Hepatocyte (in vitro differentiated cells): ENCODE results near the gene CRTAC1. TPM values are rescaled to one million over a fixed set of nuclear protein-coding genes. Genes with fewer than 3 reads are reported as not detected.

ENCODE experiments used
- DNase-seq: peaks from one replicate; pipeline ENCODE4 v3.0.0-alpha.2; 2016; ENCODE audit warnings: low spot score
- H2AFZ ChIP-seq: fragments of 200-600 bp; sonication (generic); 2 replicates; pipeline ENCODE4 v1.6.0; 2016; ENCODE audit warnings: antibody characterized with exemption, mild to moderate bottlenecking
- H3K27ac ChIP-seq: fragments of 200-600 bp; sonication (generic); 2 replicates; pipeline ENCODE4 v1.5.1; 2016; ENCODE audit warnings: mild to moderate bottlenecking
- H3K27me3 ChIP-seq: fragments of 200-600 bp; sonication (generic); 2 replicates; pipeline ENCODE4 v1.6.1; 2016
- H3K36me3 ChIP-seq: fragments of 200-600 bp; sonication (generic); replicated peaks from 2 replicates; pipeline ENCODE4 v1.5.1; 2016; ENCODE audit warnings: low read depth; ENCODE audit not compliant: insufficient read depth
- H3K4me1 ChIP-seq: fragments of 200-600 bp; sonication (generic); 2 replicates; pipeline ENCODE4 v1.5.1; 2016; ENCODE audit warnings: mild to moderate bottlenecking, moderate library complexity; ENCODE audit not compliant: insufficient read depth
- H3K4me2 ChIP-seq: fragments of 200-600 bp; sonication (generic); 2 replicates; pipeline ENCODE4 v1.6.0; 2016
- H3K4me3 ChIP-seq: fragments of 200-600 bp; sonication (generic); 2 replicates; pipeline ENCODE4 v1.5.1; 2016; ENCODE audit warnings: mild to moderate bottlenecking
- H3K79me2 ChIP-seq: fragments of 200-600 bp; sonication (generic); 2 replicates; pipeline ENCODE4 v1.6.0; 2017; ENCODE audit warnings: mild to moderate bottlenecking
- H3K9me2 ChIP-seq: fragments of 200-600 bp; sonication (generic); replicated peaks from 2 replicates; pipeline ENCODE4 v1.6.0; 2017; ENCODE audit warnings: mild to moderate bottlenecking; ENCODE audit not compliant: insufficient read depth
- H3K9me3 ChIP-seq: fragments of 200-600 bp; sonication (generic); 2 replicates; pipeline ENCODE4 v1.5.1; 2016; ENCODE audit warnings: low read depth, mild to moderate bottlenecking
- H4K20me1 ChIP-seq: fragments of 200-600 bp; sonication (generic); 2 replicates; pipeline ENCODE4 v1.6.0; 2016; ENCODE audit warnings: mild to moderate bottlenecking; ENCODE audit not compliant: insufficient read depth, poor library complexity, severe bottlenecking
- EZH2 ChIP-seq: fragments of 200-600 bp; sonication (generic); IDR thresholded peaks from 2 replicates; pipeline ENCODE4 v1.6.1; 2016; ENCODE audit warnings: antibody characterized with exemption, mild to moderate bottlenecking, borderline replicate concordance
- EZH2phosphoT487 ChIP-seq: fragments of 200-600 bp; sonication (generic); IDR thresholded peaks from one replicate; pipeline ENCODE4 v1.6.1; 2018; ENCODE audit warnings: antibody characterized with exemption, mild to moderate bottlenecking, low read depth, moderate library complexity; ENCODE audit not compliant: unreplicated experiment, severe bottlenecking
- WGBS: methylation state at CpG from one replicate; pipeline ENCODE4 v1.1.6; 2016; ENCODE audit warnings: low lambda C conversion rate; ENCODE audit errors: missing lambda C conversion rate; 5-methylcytosine and 5-hydroxymethylcytosine counted together
- polyA plus RNA-seq: library from polyadenylated mRNA; unstranded; fragments of >200 nt; fragmentation: Nextera tagmentation; extraction: Ambion mirVana; gene quantifications from 2 replicates; pipeline ENCODE4 v1.2.1, GENCODE V29; 2016
- total RNA-seq: library from RNA; depleted of rRNA; stranded (reverse); fragments of >200 nt; gene quantifications from 2 replicates; pipeline ENCODE4 v1.2.3, GENCODE V29; 2014
- TF ChIP-seq, protein P1 (sequence below): fragments of 200-600 bp; sonication (generic); IDR thresholded peaks from 2 replicates; pipeline ENCODE4 v1.5.1; 2016; ENCODE audit warnings: antibody characterized with exemption, mild to moderate bottlenecking; ENCODE audit not compliant: poor library complexity

The CRTAC1 gene
- total and polyA plus RNA-seq, 2 experiments from 2014 or later: 0.47 to 0.76 TPM

DNA sequence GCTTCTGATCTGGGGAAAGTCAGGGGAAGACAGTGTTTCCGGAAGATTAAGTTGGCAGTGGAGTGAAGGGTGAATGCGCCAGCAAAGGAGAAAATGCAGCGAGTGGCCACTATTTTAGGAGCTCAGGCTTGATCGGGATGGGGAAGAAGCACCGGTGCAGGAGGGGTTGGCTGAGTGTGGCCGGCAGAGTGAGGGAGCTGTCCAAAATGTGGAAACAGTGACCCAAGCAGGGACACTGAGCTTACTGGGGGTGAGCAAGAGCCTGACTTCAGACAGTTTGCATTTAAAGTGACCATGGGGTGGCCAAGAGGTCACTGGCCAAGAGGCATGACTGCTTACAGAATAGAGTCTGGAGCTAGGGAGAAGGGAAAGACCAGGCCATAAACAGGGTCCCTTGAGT lies 101.5 kb downstream of the CRTAC1 start:
- DNase-seq: no peak
- Histone ChIP-seq H3K4me2 (no peak overlapping the region), H3K79me2 (no peaks in the 10 kb centered on the region), H3K27ac (no peak overlapping the region), H3K9me3 (no peaks in the 10 kb centered on the region), H3K9me2 (no peaks in the 10 kb centered on the region), H3K4me3 (no peak overlapping the region), H3K4me1 (no peaks in the 10 kb centered on the region), H3K36me3 (no peaks in the 10 kb centered on the region), H4K20me1 (no peaks in the 10 kb centered on the region), H2AFZ (no peak overlapping the region), H3K27me3 (peaks cover 46% of the 10 kb centered on the region)
- WGBS: 72% methylated on average over 6 of the region's 6 CpGs
- TF ChIP-seq, protein P1, sequence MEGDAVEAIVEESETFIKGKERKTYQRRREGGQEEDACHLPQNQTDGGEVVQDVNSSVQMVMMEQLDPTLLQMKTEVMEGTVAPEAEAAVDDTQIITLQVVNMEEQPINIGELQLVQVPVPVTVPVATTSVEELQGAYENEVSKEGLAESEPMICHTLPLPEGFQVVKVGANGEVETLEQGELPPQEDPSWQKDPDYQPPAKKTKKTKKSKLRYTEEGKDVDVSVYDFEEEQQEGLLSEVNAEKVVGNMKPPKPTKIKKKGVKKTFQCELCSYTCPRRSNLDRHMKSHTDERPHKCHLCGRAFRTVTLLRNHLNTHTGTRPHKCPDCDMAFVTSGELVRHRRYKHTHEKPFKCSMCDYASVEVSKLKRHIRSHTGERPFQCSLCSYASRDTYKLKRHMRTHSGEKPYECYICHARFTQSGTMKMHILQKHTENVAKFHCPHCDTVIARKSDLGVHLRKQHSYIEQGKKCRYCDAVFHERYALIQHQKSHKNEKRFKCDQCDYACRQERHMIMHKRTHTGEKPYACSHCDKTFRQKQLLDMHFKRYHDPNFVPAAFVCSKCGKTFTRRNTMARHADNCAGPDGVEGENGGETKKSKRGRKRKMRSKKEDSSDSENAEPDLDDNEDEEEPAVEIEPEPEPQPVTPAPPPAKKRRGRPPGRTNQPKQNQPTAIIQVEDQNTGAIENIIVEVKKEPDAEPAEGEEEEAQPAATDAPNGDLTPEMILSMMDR: no peak
- TF ChIP-seq EZH2: no peak
- no peak for TF ChIP-seq EZH2phosphoT487

DNA sequence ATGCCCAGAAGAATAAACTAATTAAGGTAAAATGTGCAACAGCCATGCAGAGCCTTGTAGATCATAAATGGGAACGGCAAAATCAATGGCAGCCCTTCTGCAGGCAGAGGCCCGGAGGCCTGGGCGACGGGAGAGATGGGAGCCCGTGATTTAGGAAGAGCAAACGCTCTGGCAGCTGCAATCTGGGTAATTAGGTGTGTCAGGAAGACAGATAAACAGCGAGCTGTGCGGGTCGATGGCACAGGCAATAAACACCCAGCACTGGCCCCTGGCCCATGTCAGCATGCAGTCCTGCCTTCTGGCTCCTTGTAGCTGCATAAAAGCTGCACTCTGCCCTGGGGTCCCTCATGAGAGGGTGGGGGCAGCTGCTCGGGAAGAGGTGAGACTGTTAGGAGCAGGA lies 102.8 kb downstream of the CRTAC1 start:
- TF ChIP-seq, protein P1: no peak
- no peak for TF ChIP-seq EZH2
- TF ChIP-seq EZH2phosphoT487: no peak
- Histone ChIP-seq H3K4me1 (no peaks in the 10 kb centered on the region), H2AFZ (no peak overlapping the region), H3K9me3 (no peaks in the 10 kb centered on the region), H3K27me3 (peaks cover 40% of the 10 kb centered on the region), H3K4me2 (no peak overlapping the region), H4K20me1 (no peaks in the 10 kb centered on the region), H3K36me3 (no peaks in the 10 kb centered on the region), H3K4me3 (no peak overlapping the region), H3K79me2 (no peaks in the 10 kb centered on the region), H3K9me2 (no peaks in the 10 kb centered on the region), H3K27ac (no peak overlapping the region)
- DNase-seq: no peak
- WGBS: 51% methylated on average over 10 of the region's 10 CpGs

DNA sequence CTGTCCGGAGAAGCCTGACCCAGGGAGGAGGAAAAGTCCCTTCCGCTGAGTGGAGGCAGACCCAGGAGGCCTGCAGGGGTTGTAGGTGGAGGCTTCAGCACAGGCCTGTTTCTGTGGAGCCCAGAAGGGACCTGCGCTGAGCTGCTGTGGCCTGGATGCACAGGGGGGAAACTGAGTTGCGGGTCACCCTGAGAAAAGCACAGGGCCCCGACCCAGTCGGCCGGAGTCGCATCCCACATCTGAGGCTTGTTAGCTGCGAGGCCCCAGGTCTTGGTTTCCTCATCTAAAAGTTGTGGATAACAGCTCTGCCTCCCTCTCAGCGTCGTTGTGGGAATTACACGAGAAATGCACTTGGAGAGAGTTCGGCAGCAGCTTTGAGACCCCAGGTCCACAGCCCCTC lies 104.4 kb downstream of the CRTAC1 start:
- no peak overlapping the region for H3K4me2 ChIP-seq
- no peak overlapping the region for H2AFZ ChIP-seq
- H3K27me3 ChIP-seq: peaks cover 29% of the 10 kb centered on the region
- no peaks in the 10 kb centered on the region for H3K79me2 ChIP-seq
- H3K36me3 ChIP-seq: no peaks in the 10 kb centered on the region
- no peaks in the 10 kb centered on the region for H3K4me1 ChIP-seq
- no peak for DNase-seq
- 90% methylated on average over 13 of the region's 13 CpGs for WGBS
- no peaks in the 10 kb centered on the region for H3K9me2 ChIP-seq
- no peak overlapping the region for H3K27ac ChIP-seq
- H3K4me3 ChIP-seq: no peak overlapping the region
- no peaks in the 10 kb centered on the region for H4K20me1 ChIP-seq
- no peaks in the 10 kb centered on the region for H3K9me3 ChIP-seq
- TF ChIP-seq, protein P1: no peak
- TF ChIP-seq EZH2phosphoT487 (no peak), EZH2 (no peak)
